ENCODE results near the gene ATP8B4.

Gene ATP8B4

DNA sequence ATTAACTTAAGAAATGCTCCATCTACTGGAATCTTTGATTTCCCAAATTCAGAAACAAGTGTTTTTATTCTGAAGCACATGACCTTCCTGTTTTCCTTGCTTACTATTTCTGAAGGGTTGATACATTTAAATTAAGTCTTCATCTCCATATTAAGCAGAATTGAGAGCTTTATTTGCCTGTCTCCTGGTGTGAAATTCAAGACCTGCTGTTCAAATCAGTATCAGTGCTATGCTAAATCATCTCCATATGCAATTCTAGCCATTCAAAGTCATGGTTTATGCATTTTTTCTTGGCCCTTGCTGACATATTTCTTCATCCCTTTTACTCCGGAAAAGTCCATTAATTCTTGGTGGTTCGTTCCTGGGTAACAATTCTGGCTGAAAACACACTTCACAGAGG, 195.4 kb downstream of the ATP8B4 start:
- no peak for DNase-seq

DNA sequence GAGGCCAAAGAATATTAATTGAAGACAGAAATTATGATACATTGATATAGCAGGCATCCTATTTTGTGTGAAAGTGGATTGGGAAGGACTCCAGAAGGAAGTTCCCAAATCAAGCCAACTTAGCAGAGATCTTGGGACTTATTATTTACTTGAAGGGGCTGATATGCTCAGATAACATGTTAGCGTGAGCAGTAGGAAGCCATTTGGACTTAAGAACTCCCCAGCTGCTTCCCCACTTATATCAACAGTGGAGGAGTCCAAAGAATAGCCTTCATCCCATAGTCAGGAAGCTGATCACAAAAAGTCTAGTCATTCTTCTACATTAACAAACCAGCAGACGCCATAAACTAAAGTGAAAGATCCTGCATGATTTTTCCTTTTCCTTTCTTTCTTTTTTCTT, 200.0 kb downstream of the ATP8B4 start:
- DNase-seq: no peak

DNA sequence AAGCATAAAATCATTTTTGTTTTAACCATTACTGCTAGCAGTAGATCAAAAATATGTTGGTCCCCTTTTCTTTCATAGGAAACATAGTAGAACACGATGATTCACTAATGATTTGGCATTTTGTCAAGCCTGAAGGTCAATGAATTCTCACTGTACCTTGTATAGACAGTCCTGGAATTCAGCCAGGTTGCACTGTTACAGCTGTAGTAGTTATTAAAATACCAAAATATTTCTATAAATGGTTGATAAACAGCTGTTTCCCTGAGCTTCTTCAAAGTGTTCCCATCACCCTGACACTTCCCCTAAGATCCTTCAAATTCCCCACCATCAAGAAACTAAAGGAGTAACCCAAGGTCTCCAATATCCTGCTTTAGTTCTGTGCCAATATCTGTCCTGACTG, 200.9 kb downstream of the ATP8B4 start:
- no peak for DNase-seq

- DNase-seq: no peak
Observed at GRCh38 chr15:49916998-49917397, 202.0 kb downstream of the ATP8B4 start.

DNA sequence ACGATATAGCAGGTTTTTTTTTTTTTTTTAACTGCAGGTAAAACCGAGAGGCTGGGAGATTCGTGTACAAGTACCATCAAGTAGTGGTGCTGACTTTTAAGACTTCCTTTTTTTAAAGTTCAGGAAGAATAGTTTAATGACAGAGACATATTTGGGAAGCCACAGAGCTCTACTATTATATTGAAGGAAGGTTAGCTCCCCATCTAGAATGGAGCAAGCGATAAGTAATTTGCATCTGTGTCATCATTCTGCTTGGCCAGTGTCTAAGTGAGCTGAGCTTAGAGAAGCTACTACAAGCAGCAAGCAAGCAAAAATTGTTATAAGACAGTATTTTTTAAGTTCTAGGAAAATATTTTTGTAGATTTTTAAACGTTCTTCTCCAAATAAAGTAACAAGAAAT, 203.2 kb downstream of the ATP8B4 start:
- no peak for DNase-seq

GRCh38 chr15:49908933-49909295, 210.1 kb downstream of the ATP8B4 start:
- DNase-seq: no peak

- no peak for DNase-seq
Observed at GRCh38 chr15:49908236-49908932, 210.6 kb downstream of the ATP8B4 start.

- no peak for DNase-seq
Observed at GRCh38 chr15:49906966-49907365, 212.1 kb downstream of the ATP8B4 start.

DNA sequence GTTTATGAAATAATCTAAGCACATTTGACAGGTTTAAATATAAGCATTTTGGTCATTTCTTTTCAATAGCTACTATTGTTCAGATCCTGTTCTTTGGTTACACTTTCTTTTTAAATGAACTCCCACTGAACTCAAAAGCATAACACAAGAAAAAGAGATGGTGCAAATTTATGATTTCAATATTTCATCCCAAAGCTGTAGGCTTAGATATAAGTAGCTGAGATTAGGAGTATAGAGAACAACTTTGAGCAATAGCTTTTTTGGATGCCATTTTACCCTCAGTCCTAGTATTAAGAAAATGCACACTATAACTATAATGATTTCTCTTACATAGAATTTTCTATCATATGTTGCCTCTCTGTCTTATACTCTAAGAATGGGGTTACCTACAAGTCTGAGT, 213.8 kb downstream of the ATP8B4 start:
- DNase-seq: no peak

- no peak for DNase-seq
Observed at GRCh38 chr15:49904296-49904695, 214.7 kb downstream of the ATP8B4 start.

GRCh38 chr15:49902685-49903501, 216.1 kb downstream of the ATP8B4 start:
- DNase-seq: no peak

DNA sequence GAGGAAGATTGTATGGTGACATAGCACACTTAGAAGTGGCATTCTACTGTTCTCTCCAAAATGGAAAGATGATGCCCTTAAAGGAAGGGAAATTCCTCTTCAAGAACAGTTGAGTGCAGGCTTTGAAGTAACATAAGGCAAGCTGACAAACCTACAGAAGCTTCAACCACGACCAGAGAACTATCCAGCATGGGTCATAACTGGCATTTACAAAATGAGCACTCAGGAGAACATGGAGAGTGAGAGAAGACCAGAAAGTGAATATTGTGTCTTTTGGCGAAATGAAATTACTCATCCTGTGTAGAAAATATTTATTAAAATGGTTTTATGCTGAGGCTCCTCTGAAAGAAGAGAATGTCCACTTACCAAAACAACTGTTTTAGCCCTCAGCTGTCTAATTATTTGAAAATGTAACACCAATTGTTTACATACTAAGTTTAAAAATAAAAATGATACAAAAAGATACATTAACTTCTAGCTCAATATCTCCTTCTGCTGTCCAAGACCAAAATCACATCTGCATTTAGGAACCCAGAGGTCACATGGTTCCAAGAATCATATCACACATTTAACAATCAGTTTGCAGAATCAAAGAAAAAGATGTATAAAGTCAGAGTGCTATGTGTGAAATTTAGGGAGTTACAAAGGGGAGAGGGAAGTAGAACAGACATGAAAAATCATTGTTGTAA, 216.9 kb downstream of the ATP8B4 start:
- no peak for DNase-seq

DNA sequence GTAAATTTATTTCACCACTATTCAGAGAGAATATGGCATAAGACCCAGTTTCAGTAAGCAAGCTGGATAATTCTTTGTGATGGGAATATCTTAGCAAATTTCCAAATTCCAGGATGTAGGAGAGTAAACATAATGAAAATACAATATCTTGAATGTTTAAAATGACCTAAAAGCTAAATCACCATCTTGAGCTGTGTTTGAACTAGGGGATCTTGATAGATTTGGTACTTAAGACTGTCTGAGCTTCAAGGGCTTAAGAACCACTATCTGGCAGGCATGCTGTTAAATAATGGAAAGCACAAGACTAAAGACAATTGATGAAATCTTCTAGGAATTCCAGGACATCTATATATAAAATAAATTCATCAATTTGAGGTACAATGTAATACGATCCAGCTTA, 217.7 kb downstream of the ATP8B4 start:
- no peak for DNase-seq

DNA sequence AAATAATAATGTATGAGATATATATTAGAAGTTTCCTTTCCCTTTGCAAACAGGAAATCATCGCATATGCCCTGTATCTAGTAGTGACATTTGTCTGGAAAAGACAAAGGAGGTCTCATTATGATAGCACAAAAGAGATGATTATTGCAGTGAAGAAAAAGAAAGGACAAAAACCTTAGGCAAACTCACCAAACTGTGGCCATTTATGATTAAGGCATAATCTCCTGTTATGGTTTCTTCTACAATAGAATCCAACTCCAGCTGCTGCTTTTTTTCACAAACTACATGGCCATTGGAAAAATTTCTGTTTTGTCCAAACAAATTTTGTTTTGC, 218.2 kb downstream of the ATP8B4 start:
- DNase-seq: no peak

DNA sequence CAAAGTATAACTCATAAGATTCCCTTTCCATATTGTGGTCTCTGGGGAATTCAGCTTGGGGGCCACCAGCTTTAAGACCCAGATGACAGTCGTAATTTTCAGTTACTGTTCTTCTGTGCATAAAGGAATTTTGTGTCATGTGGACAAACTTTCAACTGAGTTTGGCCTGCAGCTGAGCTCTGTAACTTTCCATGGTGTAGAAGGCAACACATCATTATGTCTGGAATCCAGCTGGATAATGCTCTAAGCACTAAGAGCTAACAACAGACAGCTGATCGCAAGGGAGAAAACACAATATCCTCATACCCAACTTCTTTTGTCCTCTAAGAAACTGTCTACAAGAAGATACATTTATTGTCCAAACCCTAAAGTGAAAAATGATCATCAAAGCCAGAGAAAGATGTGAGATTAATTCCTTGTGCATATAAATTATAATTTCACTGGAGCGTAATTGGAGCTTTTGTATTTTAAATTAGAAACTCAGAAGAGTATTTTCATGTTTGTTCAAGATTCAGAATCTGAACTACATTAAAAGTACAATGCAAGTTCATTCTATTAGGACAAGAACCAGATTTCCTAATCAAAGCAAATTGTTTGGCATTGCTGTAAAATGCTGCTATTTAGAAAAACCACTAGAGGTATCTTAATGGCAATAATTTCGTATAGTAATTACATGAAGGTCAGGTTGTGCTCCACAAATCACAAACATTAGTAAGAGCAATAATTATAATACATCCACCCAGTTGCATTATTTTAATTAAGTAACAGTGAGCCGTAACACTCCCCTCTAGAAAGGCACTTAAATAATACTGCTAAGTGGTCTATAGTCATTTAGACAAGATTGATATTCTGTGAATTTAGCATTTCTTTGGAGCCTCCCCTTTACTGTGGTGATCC, 218.8 kb downstream of the ATP8B4 start:
- DNase-seq: no peak

GRCh38 chr15:49898575-49899283, 220.3 kb downstream of the ATP8B4 start:
- DNase-seq: no peak

- DNase-seq: no peak
Observed at GRCh38 chr15:49898097-49898496, 220.9 kb downstream of the ATP8B4 start.

DNA sequence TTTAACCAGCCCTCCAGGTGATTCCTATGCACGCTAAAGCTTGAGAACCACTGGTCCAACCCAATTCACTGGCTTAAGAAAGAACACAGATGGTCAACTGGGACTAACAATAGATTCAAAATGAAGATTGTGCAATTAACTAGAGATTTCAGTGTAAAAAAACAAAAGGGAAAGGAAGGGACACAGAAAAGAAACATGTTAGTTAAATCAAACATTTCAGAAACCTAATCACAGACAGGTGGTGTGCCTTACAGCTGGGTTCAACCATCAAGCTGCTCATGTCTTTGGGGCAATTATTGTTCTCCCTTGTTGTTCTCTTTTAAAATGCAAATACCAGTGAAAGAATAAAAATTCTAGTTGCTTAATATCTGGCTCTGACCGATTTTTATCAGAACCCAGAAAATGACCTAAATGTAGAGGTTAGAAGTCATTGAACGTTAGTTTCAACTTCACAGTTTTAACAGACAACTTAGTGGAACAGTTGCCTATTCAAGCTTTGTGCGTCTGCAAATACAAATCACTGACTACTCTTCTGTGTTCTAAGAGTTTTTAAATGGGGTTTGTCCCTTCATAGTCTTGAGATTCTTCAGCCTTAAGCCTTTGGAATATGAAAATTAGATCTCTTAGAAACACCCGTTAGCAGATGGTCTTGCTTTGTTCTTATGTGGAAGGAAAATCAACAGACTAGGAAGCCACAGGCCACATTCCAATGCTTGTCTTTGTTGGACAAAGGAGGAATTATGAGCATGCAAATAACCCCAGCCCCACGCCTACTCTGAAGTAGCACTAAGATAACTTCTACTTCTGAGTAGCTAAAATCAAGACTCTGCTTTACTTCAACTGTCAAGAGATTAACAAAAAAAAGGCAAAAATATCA, 223.4 kb downstream of the ATP8B4 start:
- no peak for DNase-seq

DNA sequence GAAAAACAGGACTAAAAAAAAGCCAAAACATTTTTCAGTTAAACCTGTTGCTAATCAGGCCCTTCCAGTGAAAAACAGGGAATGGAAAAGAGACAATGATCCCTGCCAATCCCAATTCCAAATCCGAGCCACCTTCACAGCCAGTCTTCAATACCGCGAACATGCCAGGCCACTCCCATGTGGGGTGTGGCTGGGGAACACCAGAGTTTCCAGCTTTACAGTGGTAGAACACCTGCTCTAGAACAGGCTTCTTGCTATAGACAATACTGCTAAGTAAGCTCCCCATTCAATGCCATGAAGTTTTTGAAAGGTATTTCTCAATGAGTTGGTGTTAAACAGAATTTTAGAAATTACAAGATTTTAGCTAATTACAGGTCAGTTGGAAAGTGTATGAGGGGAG, 228.3 kb downstream of the ATP8B4 start:
- no peak for DNase-seq

DNA sequence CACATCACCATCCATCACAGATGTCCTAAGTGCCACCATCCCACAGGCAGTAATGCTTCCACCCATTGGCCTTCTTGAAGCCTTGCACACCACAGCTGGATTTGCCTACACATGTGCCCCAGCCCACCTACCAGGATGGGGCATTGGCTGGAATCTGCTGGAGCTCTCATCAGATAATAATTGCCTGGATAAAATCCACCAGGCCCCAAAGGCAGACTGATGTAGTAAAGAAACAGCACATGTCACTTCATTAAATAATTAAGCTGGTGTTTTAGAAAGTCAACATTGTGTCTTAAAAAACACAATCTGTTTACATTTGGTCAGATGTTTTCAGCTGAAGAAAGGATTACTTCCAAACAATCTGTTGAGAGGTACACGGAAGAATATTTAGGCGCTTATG, 229.5 kb downstream of the ATP8B4 start:
- no peak for DNase-seq

- no peak for DNase-seq
Observed at GRCh38 chr15:49888734-49889133, 230.3 kb downstream of the ATP8B4 start.

DNA sequence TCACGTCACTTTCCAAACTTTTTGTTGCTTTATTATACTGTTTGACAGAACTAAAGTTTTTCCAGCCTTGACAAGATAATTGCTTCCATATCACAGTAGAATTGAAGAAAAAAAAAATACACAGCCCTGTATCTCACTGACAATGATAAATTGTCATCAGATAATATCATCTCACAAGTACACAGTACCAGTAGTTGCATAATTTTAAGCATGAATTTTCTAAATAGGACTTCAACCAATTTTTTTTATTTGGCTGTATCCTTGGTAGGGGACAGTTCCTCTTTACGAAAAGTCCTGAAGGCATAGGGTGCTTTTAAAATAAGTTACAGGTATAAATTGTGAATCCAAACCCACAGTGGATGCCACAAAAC, 230.7 kb downstream of the ATP8B4 start:
- DNase-seq: no peak
